ENCODE measurements around the gene MRPL19. TPM values are rescaled to one million over a fixed set of nuclear protein-coding genes. Genes with fewer than 3 reads are reported as not detected.

MRPL19 gene
- 88.1 and 139 TPM in 2 replicates for total RNA-seq (2014; rRNA removed; shearing (Covaris generic); ENCODE audit: low replicate concordance)

DNA sequence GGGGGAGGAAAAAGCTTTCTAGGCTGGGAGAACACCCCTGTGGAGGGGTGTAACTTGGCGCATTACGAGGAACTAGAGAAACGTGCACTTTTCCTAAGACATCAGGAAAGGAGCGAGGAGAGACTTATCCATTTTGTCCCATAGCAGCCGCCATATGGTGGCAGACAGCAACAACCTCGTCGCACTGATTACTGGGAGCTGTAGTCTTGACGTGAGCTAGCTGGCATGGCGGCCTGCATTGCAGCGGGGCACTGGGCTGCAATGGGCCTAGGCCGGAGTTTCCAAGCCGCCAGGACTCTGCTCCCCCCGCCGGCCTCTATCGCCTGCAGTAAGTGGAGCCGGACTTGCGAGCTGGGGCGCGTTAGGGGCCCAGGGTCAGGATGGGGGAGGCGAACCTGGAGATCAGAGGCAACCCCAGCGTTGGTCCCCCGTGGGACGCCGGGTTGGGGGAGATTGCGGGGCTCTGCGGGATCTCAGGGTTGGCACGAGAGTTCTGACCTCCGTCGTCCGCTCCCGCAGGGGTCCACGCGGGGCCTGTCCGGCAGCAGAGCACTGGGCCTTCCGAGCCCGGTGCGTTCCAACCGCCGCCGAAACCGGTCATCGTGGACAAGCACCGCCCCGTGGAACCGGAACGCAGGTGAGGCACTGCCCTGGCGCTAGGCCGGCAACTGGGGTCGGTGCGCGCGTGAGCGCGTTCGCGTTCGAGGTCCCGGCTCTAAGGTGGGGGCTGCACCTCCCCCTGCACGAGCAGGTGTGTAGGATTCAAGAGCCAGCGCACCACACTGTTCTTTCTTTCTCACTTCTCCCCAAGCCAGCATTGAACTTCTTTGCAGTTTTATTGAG is at the start of gene MRPL19:
Gene MRPL19, plus strand, starts transcription at position 201 of the 843 bp plus-strand sequence. Its CDS starts 25 bp downstream, at position 226.
- H3K9me3 ChIP-seq, result no peaks in the 10 kb centered on the region
- DNase-seq, result peak; percentile 89
- no peaks in the 10 kb centered on the region for H3K27me3 ChIP-seq
- H3K4me3 ChIP-seq, result peak within 1 kb of the TSS; percentile 92
- peaks cover 27% of the 10 kb centered on the region for H3K36me3 ChIP-seq

DNA sequence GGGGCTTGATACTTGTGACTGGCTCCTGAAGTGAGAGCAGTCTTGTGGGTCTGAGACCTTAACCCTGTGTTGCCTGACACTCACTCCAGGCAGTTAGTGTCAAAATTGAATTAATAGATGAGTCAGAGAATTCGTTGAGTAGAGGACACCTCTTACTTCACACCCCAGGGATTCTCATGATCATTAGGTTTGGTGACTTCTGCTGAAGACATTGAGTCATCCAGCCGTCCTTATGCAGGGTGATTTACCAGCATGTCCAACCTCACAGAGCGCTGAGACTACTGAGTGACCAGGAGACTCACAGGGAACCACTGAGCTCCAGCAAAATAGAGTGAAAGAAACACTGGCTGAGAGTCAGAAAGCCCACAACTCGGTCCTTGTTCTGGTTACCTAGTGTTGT is 49.8 kb upstream of the MRPL19 start:
- Histone ChIP-seq H3K4me3 (no peak overlapping the region), H3K9me3 (no peaks in the 10 kb centered on the region), H3K27me3 (no peaks in the 10 kb centered on the region), H3K36me3 (no peaks in the 10 kb centered on the region)
- no peak for DNase-seq

DNA sequence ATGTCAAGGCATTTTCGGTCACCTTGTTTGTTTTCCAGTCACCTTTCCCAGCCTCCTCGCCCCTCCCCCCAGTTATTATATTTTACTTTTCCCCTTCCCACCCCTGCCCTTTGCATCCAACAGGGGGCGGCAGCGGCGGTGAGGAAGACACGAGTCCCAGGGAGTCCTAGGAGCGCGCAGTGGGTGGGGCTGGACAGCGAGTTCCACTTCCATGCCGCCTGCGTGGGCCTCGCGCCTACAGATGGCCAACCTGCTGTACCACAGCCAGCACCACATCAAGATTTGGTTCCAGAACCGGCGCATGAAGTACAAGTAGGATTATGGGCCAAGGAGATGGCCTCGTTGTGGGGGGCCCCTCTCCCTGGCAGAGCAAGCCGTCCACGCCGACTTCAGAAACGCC is 48.6 kb upstream of the MRPL19 start:
- Histone ChIP-seq H3K27me3 (no peaks in the 10 kb centered on the region), H3K4me3 (no peak overlapping the region), H3K9me3 (no peaks in the 10 kb centered on the region), H3K36me3 (no peaks in the 10 kb centered on the region)
- DNase-seq, result no peak

DNA sequence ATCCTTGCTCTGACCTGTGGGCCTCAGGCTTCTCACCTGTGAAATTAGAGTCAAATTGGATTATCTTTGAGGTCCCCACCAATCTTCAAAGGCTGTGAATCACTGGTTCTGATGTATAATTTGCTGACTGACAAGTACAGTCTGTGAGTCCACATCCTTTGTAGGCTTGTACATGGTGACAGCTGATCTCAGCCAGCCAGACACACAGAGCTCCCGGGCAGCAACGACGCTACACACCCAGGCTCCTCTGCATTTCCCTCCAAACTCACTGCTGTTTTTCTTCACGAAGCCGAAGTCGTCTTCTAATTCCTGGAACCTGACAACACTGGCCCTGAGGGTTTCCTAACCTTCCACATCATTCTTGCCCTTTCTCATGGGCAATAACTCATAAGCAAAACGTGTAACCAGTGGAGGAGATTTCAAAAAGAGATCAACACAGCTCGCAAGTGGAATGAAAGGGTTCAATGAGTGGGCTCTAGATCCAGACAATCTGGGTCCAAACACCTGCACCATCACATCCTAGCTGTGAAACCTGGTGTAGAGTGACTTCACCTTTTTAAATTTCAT is 47.9 kb upstream of the MRPL19 start:
- Histone ChIP-seq H3K27me3 (no peaks in the 10 kb centered on the region), H3K36me3 (no peaks in the 10 kb centered on the region), H3K4me3 (no peak overlapping the region), H3K9me3 (no peaks in the 10 kb centered on the region)
- no peak for DNase-seq

GRCh38 chr2:75600461-75601011 is 46.0 kb upstream of the MRPL19 start:
- H3K27me3 ChIP-seq, result no peaks in the 10 kb centered on the region
- H3K4me3 ChIP-seq, result no peak overlapping the region
- no peaks in the 10 kb centered on the region for H3K36me3 ChIP-seq
- no peaks in the 10 kb centered on the region for H3K9me3 ChIP-seq
- DNase-seq, result no peak

GRCh38 chr2:75602724-75603342 is 43.8 kb upstream of the MRPL19 start:
- Histone ChIP-seq H3K36me3 (no peaks in the 10 kb centered on the region), H3K9me3 (no peaks in the 10 kb centered on the region), H3K27me3 (no peaks in the 10 kb centered on the region), H3K4me3 (no peak overlapping the region)
- peak; percentile 70 for DNase-seq

DNA sequence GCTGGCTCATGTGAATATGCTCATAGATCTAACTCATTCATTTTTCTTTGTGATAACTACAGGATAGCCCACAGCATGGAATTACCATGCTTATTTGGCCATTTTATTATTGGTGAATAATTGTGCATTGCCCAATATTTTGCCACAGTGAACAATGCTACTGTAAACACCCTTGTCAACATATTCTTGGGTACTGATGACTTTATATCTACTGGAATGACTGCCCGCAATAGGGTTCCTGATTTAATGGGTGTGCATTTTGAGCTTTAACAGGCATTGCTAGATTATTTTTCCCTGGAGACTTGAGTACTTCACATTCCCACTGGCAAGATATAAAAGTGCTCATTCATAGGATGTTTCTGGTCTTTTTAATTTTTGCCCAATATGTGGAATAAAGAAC is 43.1 kb upstream of the MRPL19 start:
- H3K4me3 ChIP-seq, result no peak overlapping the region
- no peaks in the 10 kb centered on the region for H3K9me3 ChIP-seq
- no peaks in the 10 kb centered on the region for H3K27me3 ChIP-seq
- H3K36me3 ChIP-seq, result no peaks in the 10 kb centered on the region
- no peak for DNase-seq

DNA sequence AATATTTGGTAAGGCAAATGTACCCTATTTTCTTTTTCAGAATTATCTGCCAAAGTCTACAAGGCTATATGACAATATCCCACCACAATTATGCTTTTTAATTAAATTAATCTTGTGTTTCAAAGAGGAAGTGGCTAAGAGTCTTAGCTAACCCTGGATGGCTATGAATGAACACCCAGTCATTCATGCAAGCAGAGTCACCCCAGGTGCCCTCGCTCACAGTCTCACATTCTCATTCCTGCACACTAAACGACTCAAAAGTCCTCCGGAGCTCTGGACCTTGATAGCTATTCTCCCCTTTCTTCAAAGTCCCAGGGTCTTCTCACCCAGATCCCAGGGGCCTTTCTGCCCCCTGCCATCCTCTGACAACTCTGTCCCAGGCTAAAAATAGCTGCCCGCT is 42.1 kb upstream of the MRPL19 start:
- Histone ChIP-seq H3K27me3 (no peaks in the 10 kb centered on the region), H3K36me3 (no peaks in the 10 kb centered on the region), H3K4me3 (no peak overlapping the region), H3K9me3 (no peaks in the 10 kb centered on the region)
- no peak for DNase-seq

DNA sequence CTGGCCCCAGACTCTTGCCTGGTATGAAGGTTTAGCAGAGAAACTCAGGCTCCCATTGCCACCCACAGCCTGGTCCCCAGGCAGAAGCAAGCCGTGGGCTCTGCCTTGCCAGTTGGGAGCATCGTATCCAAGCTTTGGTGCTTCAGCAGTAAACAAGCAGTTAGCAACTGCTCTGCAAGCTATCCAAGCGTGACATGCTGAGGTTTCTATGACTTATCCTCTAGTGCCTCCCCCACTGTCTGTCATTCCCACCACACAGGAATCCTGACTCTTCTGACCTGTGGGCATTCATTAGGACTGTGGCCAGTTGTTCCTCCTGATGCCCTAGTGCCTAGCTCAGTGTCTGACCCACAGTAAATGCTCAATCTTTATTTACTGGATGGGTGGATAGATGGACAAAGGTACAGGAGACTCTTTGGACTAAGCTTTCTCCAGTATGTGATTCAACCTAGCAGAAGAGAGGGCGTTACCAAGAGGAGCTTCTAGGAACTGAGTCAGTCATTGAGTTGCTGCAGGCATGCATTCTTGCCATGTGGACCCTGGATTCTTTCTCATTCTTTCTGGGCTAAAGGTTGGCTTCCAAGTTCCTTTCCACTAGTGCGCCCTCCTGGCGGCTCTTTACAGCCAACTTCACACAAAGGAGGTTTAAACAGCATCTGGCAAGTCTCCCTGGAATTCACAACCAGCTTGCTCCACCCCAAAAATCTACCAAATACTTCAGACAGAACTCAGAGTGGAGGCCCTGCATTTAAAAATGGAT is 40.6 kb upstream of the MRPL19 start:
- no peak overlapping the region for H3K4me3 ChIP-seq
- no peaks in the 10 kb centered on the region for H3K36me3 ChIP-seq
- no peaks in the 10 kb centered on the region for H3K9me3 ChIP-seq
- no peaks in the 10 kb centered on the region for H3K27me3 ChIP-seq
- peak; percentile 93 for DNase-seq

DNA sequence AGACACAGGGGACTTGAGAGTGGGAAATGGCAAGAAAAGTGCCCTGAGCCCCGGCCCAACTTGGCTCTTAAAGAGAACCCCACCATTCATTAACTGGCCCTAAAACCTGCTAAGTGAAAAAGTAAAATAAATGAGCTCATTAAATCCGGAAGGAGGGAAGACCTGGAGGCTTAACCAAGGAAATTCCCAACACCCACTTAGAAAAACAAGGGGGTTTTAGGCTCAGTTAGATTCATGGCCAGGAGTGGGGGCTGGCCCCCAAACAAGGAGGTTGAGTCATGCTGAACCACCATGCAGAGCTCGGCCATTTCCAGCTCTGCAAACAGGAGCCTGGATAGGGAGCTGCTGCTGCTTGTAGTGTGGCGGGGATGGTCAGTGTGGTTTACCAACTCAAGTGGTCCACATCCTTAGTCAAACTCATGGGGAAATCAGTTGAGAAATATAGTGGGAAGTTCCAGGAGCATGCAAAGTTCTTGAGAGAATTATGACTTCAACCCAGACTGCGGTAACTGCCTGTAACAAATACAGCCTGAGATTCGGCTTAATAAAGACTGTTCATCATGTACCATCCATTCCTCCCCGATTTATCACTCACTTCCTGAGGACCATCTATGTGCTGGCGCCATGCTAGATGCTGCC is 39.7 kb upstream of the MRPL19 start:
- Histone ChIP-seq H3K9me3 (no peaks in the 10 kb centered on the region), H3K36me3 (no peaks in the 10 kb centered on the region), H3K4me3 (no peak overlapping the region), H3K27me3 (no peaks in the 10 kb centered on the region)
- peak; percentile 53 for DNase-seq

DNA sequence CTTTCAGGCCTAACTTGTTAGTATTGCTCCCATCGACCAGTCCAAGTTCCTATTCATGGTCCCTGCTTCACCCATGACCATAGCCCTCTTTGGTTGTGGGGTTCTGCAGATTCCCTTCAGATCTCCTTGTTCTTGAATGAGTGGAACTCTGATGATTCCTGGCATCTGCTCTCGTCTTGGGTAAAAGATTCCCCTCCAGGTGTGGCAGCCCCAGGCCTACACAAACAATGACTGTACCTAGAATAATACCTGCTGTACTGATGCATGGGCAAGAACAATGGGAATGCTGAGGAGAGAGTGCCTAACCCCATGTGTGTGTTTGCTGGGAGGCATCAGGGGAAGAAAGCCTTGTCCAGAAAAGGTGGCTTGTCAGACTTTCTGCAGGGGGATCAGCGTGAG is 39.2 kb upstream of the MRPL19 start:
- DNase-seq, result no peak
- no peaks in the 10 kb centered on the region for H3K27me3 ChIP-seq
- H3K9me3 ChIP-seq, result no peaks in the 10 kb centered on the region
- no peaks in the 10 kb centered on the region for H3K36me3 ChIP-seq
- no peak overlapping the region for H3K4me3 ChIP-seq

GRCh38 chr2:75607988-75608683 is 38.4 kb upstream of the MRPL19 start:
- no peaks in the 10 kb centered on the region for H3K27me3 ChIP-seq
- no peaks in the 10 kb centered on the region for H3K9me3 ChIP-seq
- DNase-seq, result no peak
- H3K36me3 ChIP-seq, result no peaks in the 10 kb centered on the region
- H3K4me3 ChIP-seq, result no peak overlapping the region

DNA sequence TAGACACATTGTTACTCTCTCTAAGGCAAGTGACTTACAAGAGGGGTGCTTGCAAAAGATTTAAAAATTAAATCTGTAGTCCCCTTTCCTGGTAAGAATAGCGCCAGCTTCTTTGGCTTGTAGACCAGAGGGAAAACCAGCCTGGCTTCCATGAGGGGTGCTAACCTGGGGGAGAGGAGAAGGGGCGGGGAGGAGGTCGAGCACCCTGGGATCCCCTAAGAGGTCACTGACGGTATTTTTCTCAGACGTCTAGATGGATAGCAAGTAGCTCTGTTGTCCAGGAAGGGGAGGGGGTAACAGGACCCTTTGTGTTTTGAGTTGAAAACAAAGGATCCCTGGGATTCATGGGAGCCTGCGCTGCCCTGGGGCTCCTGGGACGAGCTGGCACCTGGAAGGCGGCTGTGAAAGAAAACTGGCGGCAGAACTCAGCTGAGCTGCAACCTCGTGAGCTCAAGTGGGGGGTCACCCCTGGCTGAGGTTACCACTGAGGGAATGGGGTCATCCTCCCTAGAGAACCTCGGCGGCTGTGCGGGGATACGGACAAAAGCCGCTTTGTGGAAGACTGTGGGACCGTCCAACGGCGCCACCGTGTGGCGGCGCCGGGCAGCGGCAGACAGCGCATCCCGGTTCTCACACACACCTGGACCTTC is 37.8 kb upstream of the MRPL19 start:
- no peaks in the 10 kb centered on the region for H3K9me3 ChIP-seq
- no peaks in the 10 kb centered on the region for H3K27me3 ChIP-seq
- peak; percentile 46 for DNase-seq
- H3K4me3 ChIP-seq, result no peak overlapping the region
- H3K36me3 ChIP-seq, result no peaks in the 10 kb centered on the region

- Histone ChIP-seq H3K4me3 (no peak overlapping the region), H3K9me3 (no peaks in the 10 kb centered on the region), H3K27me3 (no peaks in the 10 kb centered on the region), H3K36me3 (no peaks in the 10 kb centered on the region)
- DNase-seq, result no peak
These were observed 37.3 kb upstream of the MRPL19 start for GRCh38 chr2:75609334-75609689.

GRCh38 chr2:75609937-75610508 is 36.6 kb upstream of the MRPL19 start:
- H3K9me3 ChIP-seq, result no peaks in the 10 kb centered on the region
- H3K4me3 ChIP-seq, result no peak overlapping the region
- no peaks in the 10 kb centered on the region for H3K36me3 ChIP-seq
- no peak for DNase-seq
- no peaks in the 10 kb centered on the region for H3K27me3 ChIP-seq
